ENCODE measurements around the gene USB1. TPM values are rescaled to one million over a fixed set of nuclear protein-coding genes. Genes with fewer than 3 reads are reported as not detected.

Gene USB1
- total RNA-seq, 1 donor from 2014 or later, result 37.9 TPM

DNA sequence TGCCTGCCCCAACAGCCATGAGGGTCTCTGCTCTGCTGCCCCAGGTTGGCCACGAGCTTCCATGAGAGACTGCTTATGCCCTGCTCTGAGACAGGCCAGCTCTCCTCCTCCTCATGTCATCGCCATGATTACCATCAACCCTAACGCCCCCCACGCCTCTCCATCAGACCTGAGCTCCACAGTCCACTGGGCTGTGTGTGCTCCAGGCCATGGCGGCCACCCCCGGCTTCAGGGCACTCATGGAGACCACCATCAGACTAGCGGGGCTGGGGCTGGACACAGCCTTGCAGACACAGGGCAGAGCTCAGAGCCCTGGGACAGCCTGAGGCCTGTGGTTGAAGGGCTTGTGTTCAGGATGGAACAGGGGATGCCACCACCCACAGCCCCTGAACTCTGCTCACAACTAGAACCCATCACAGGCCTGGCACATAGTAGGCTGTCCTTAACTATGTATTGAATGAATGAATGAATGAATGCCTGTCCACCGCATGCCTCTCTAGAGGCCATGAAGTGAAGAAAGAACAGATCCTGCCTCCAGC, 44.9 kb upstream of the USB1 start:
- no peaks in the 10 kb centered on the region for H3K4me1 Mint-ChIP-seq (ENCODE audit: low read depth)
- H3K4me3 Mint-ChIP-seq (ENCODE audit: unreplicated experiment), result no peak overlapping the region
- H3K9me3 Mint-ChIP-seq (ENCODE audit: low read depth), result no peaks in the 10 kb centered on the region
- no peaks in the 10 kb centered on the region for H3K36me3 Mint-ChIP-seq (ENCODE audit: low read depth)
- H3K27ac Mint-ChIP-seq (ENCODE audit: unreplicated experiment), result no peak overlapping the region
- DNase-seq (ENCODE audit: low spot score), result no peak
- TF ChIP-seq, protein P1, sequence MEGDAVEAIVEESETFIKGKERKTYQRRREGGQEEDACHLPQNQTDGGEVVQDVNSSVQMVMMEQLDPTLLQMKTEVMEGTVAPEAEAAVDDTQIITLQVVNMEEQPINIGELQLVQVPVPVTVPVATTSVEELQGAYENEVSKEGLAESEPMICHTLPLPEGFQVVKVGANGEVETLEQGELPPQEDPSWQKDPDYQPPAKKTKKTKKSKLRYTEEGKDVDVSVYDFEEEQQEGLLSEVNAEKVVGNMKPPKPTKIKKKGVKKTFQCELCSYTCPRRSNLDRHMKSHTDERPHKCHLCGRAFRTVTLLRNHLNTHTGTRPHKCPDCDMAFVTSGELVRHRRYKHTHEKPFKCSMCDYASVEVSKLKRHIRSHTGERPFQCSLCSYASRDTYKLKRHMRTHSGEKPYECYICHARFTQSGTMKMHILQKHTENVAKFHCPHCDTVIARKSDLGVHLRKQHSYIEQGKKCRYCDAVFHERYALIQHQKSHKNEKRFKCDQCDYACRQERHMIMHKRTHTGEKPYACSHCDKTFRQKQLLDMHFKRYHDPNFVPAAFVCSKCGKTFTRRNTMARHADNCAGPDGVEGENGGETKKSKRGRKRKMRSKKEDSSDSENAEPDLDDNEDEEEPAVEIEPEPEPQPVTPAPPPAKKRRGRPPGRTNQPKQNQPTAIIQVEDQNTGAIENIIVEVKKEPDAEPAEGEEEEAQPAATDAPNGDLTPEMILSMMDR (IDR thresholded peaks at IDR 0.05), result no peak
- peaks cover 15% of the 10 kb centered on the region for H3K27me3 Mint-ChIP-seq (ENCODE audit: low read depth)

DNA sequence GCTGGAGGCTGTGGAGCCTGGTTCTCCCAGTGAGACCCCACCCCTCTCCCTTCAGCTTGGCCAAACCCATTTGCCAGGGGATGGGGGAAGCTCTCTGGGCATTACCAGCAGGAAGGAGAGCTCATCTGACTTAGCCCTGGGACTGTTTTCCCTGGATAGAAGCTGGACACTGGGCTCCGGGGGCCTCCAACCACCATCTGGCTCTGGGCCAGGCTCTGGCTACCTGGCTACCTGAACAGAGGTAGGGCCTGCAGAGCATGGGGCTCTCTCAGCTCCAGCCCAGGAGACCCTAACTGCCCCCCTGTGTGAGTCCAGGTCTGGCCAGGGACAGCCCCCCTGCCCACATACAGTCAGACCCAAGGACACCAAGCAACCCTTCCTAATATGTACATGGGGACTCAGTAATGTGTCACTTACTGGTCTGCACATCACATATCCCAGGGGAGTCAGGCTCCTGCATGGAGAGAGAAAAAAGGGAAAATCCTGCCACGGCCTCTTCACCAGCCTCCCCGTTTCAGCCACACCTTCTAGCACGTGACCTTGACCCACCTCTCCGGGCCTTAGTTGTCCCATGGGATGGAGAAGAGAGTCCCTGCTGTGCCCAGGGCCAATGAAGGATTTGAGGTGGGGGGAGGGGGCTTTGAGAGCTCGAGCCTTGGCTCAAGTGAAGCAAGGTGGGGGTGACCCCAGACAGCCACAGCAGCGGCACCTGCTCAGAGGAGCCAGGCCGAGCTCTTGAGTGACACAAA, 44.1 kb upstream of the USB1 start:
- Mint-ChIP-seq H3K27ac (ENCODE audit: unreplicated experiment) (no peak overlapping the region), H3K27me3 (ENCODE audit: low read depth) (peaks cover 12% of the 10 kb centered on the region)
- TF ChIP-seq, protein P1 (IDR thresholded peaks at IDR 0.05), result no peak

DNA sequence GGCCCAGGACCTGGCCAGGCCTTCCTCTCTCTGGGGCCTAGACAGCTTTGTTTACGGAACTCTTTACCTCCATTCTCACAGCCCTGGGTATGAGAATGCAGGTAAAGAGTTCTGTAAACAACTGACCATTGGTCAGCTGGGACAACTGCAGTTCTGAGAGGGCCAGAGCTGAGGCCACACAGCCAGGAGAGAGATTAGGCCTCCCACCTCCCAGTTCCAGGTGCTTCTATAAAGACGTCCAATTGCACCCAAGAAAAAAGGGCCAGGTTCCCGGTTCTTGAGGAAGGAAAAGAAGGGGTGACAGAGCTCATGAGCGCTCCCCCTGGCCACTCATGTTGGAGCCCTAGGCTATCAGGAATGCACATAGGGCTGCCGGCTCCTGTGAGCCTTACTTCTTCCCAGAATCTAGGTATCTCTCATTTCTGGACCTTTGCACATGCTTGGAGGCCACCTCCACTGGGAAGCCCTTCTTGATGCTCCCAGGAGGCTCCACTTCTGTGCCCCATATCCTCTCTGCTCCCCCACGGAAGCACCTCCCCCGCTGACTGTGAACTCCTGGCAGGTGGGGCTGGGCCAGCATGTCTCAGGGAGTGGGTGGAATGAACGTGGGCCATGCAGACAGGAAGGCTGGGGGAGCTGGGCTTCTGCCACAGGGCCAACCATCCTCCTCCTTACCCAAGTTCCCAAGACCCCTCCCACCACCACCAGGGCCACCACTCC, 43.4 kb upstream of the USB1 start:
- H3K4me3 Mint-ChIP-seq (ENCODE audit: unreplicated experiment), result no peak overlapping the region
- H3K27me3 Mint-ChIP-seq (ENCODE audit: low read depth), result peaks cover 14% of the 10 kb centered on the region
- TF ChIP-seq, protein P1 (IDR thresholded peaks at IDR 0.05), result no peak
- no peaks in the 10 kb centered on the region for H3K4me1 Mint-ChIP-seq (ENCODE audit: low read depth)
- H3K36me3 Mint-ChIP-seq (ENCODE audit: low read depth), result no peaks in the 10 kb centered on the region
- H3K9me3 Mint-ChIP-seq (ENCODE audit: low read depth), result no peaks in the 10 kb centered on the region
- H3K27ac Mint-ChIP-seq (ENCODE audit: unreplicated experiment), result no peak overlapping the region
- DNase-seq (ENCODE audit: low spot score), result no peak

More for the DNA sequence above, 44.1 kb upstream of the USB1 start:
- no peak for DNase-seq (ENCODE audit: low spot score)
- no peaks in the 10 kb centered on the region for H3K36me3 Mint-ChIP-seq (ENCODE audit: low read depth)
- no peaks in the 10 kb centered on the region for H3K9me3 Mint-ChIP-seq (ENCODE audit: low read depth)
- no peaks in the 10 kb centered on the region for H3K4me1 Mint-ChIP-seq (ENCODE audit: low read depth)
- no peak overlapping the region for H3K4me3 Mint-ChIP-seq (ENCODE audit: unreplicated experiment)

DNA sequence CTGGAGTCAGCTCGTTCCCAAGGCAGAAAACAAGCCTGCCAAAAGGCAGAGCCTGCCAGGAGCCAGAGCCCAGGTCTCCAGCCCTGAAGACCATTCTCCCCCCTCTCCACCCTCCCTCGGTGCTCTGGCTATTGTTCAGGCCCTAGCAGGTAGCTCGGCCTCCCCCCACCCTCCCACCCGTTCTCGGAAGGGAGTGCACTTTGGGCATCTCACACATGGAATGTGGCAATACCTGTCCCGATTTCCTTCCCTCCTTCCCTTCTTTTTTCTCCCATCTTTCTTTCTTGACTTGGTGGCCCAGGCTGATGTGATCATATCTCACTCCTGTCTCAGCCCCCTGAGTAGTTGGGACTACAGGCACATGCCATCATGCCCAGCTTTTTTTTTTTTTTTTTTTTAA, 42.7 kb upstream of the USB1 start:
- Mint-ChIP-seq H3K27ac (ENCODE audit: unreplicated experiment) (no peak overlapping the region), H3K27me3 (ENCODE audit: low read depth) (peaks cover 18% of the 10 kb centered on the region), H3K4me3 (ENCODE audit: unreplicated experiment) (no peak overlapping the region), H3K4me1 (ENCODE audit: low read depth) (no peaks in the 10 kb centered on the region), H3K36me3 (ENCODE audit: low read depth) (no peaks in the 10 kb centered on the region), H3K9me3 (ENCODE audit: low read depth) (no peaks in the 10 kb centered on the region)
- DNase-seq (ENCODE audit: low spot score), result no peak
- TF ChIP-seq, protein P1 (IDR thresholded peaks at IDR 0.05), result no peak

DNA sequence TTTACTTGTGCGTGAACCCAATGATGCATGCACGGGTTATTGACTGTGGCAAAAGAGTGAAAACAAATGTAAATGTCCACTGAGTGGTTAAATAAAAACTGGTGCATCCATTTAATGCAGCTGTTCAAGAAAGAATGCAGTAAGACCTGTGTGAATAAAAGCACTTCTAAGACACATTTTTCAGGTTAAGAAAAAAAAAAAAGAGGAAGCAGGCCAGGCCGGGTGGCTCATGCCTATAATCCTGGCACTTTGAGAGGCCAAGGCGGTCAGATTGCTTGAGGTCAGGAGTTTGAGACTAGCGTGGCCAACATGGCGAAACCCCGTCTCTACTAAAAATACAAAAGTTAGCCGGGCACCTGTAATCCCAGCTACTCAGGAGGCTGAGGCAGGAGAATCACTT, 42.1 kb upstream of the USB1 start:
- peak; percentile 24 for DNase-seq (ENCODE audit: low spot score)
- Mint-ChIP-seq H3K4me1 (ENCODE audit: low read depth) (no peaks in the 10 kb centered on the region), H3K27ac (ENCODE audit: unreplicated experiment) (no peak overlapping the region), H3K9me3 (ENCODE audit: low read depth) (no peaks in the 10 kb centered on the region), H3K4me3 (ENCODE audit: unreplicated experiment) (no peak overlapping the region), H3K36me3 (ENCODE audit: low read depth) (no peaks in the 10 kb centered on the region), H3K27me3 (ENCODE audit: low read depth) (peaks cover 20% of the 10 kb centered on the region)
- TF ChIP-seq, protein P1 (IDR thresholded peaks at IDR 0.05), result no peak
